ENCODE data around the gene RALGAPA2. TPM values are rescaled to one million over a fixed set of nuclear protein-coding genes. Genes with fewer than 3 reads are reported as not detected.

The RALGAPA2 gene
- total RNA-seq, 1 experiment from 2014 or later: 18.2 TPM

- no peaks in the 10 kb centered on the region for H3K27me3 Mint-ChIP-seq (ENCODE audit: low read depth)
- ChIA-PET CTCF (no interaction called here), POLR2A (no interaction called here)
- H3K9me3 Mint-ChIP-seq: no peaks in the 10 kb centered on the region
- H3K36me3 Mint-ChIP-seq: no peaks in the 10 kb centered on the region
- H3K27ac Mint-ChIP-seq: no peak overlapping the region
- TF ChIP-seq TEAD1 (CRISPR knock-in tag; IDR thresholded peaks at IDR 0.05) (no peak), ZMAT4 (CRISPR knock-in tag; IDR thresholded peaks at IDR 0.05) (no peak)
- H3K4me3 Mint-ChIP-seq: no peak overlapping the region
- DNase-seq (ENCODE audit: low spot score) (no peak), ATAC-seq (no peak)
- peaks cover 23% of the 10 kb centered on the region for H3K4me1 Mint-ChIP-seq
These were observed 48.6 kb downstream of the RALGAPA2 start for GRCh38 chr20:20663841-20664240.

GRCh38 chr20:20658871-20659431 is 53.5 kb downstream of the RALGAPA2 start:
- TF ChIP-seq MYBL2 (CRISPR knock-in tag; IDR thresholded peaks at IDR 0.05) (no peak), E2F4 (CRISPR knock-in tag; IDR thresholded peaks at IDR 0.05; ENCODE audit: borderline replicate concordance, low read depth) (no peak), ZNF396 (CRISPR knock-in tag; IDR thresholded peaks at IDR 0.05; ENCODE audit: borderline replicate concordance) (no peak), ZNF138 (CRISPR knock-in tag; conservative IDR thresholded peaks at IDR 0.05) (no peak), ZNF232 (CRISPR knock-in tag; IDR thresholded peaks at IDR 0.05) (no peak), NFYB (CRISPR knock-in tag; conservative IDR thresholded peaks at IDR 0.05; ENCODE audit: low read depth) (no peak)
- Mint-ChIP-seq H3K9me3 (no peaks in the 10 kb centered on the region), H3K27ac (no peak overlapping the region), H3K36me3 (no peaks in the 10 kb centered on the region), H3K4me3 (no peak overlapping the region), H3K27me3 (ENCODE audit: low read depth) (no peaks in the 10 kb centered on the region), H3K4me1 (peaks cover 3% of the 10 kb centered on the region; the same call in 1 of the 2 replicates)
- ATAC-seq: no peak
- ChIA-PET CTCF (interaction anchor here (1.1 kb wide), 1 partner anchor 166 kb away, joined by 4 read pairs; no protein-coding TSS in a partner anchor), POLR2A (no interaction called here)
- no peak for DNase-seq (ENCODE audit: low spot score)

- Mint-ChIP-seq H3K4me3 (no peak overlapping the region), H3K27me3 (ENCODE audit: low read depth) (no peaks in the 10 kb centered on the region), H3K36me3 (no peaks in the 10 kb centered on the region), H3K9me3 (no peaks in the 10 kb centered on the region), H3K4me1 (peaks cover 3% of the 10 kb centered on the region; the same call in 1 of the 2 replicates), H3K27ac (no peak overlapping the region)
- CTCF ChIA-PET: interaction anchor here (1.1 kb wide), 1 partner anchor 167 kb away, joined by 4 read pairs; no protein-coding TSS in a partner anchor
- POLR2A ChIA-PET: no interaction called here
- TF ChIP-seq, protein P1, sequence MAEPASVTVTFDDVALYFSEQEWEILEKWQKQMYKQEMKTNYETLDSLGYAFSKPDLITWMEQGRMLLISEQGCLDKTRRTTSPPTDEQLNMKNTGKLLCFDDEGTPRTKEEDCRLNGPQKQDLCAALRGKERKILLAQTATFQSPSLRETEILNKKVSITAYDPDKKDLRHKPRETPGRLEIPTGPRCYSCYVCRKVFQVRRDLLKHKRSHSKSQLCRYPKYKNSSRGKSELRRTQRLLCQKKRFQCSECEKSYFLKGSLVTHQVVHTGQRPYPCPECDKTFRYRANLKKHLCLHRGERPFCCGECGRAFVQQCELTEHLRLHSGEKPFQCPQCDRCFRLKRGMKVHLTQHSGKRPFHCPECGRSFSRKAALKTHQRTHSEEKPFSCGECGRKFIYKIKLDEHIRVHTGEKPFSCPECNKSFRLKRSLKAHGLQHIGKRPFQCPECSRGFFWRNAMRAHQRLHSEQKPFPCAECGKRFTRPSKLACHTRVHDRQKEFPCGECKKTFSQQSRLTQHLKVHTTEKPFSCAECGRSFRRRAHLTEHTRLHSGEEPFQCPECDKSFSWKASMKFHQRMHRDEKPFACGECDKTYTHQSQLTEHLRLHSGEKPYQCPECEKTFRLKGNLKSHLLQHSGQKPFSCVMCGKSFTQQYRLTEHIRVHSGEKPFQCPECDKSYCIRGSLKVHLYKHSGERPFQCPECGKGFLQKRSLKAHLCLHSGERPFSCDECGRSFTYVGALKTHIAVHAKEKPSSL (CRISPR knock-in tag; conservative IDR thresholded peaks at IDR 0.05): no peak
- TF ChIP-seq TEAD1 (CRISPR knock-in tag; IDR thresholded peaks at IDR 0.05): no peak
- TF ChIP-seq GRHL2 (CRISPR knock-in tag; IDR thresholded peaks at IDR 0.05; ENCODE audit: insufficient replicate concordance, severe bottlenecking): no peak
- TF ChIP-seq USF1 (CRISPR knock-in tag; IDR thresholded peaks at IDR 0.05): no peak
- TF ChIP-seq, protein P2, sequence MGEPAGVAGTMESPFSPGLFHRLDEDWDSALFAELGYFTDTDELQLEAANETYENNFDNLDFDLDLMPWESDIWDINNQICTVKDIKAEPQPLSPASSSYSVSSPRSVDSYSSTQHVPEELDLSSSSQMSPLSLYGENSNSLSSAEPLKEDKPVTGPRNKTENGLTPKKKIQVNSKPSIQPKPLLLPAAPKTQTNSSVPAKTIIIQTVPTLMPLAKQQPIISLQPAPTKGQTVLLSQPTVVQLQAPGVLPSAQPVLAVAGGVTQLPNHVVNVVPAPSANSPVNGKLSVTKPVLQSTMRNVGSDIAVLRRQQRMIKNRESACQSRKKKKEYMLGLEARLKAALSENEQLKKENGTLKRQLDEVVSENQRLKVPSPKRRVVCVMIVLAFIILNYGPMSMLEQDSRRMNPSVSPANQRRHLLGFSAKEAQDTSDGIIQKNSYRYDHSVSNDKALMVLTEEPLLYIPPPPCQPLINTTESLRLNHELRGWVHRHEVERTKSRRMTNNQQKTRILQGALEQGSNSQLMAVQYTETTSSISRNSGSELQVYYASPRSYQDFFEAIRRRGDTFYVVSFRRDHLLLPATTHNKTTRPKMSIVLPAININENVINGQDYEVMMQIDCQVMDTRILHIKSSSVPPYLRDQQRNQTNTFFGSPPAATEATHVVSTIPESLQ (CRISPR knock-in tag; IDR thresholded peaks at IDR 0.05): no peak
- DNase-seq (ENCODE audit: low spot score) (no peak), ATAC-seq (no peak)
These were observed 54.3 kb downstream of the RALGAPA2 start for GRCh38 chr20:20658123-20658522.
